LNCAP (cell line): ENCODE results near the gene NFKBIA.

Experiments
- TF ChIP-seq, protein P1 (sequence below): fragments of 450-650 bp; IDR thresholded peaks from 2 replicates; pipeline ENCODE4 v1.5.1; 2017; ENCODE audit warnings: mild to moderate bottlenecking

Gene NFKBIA, protein sequence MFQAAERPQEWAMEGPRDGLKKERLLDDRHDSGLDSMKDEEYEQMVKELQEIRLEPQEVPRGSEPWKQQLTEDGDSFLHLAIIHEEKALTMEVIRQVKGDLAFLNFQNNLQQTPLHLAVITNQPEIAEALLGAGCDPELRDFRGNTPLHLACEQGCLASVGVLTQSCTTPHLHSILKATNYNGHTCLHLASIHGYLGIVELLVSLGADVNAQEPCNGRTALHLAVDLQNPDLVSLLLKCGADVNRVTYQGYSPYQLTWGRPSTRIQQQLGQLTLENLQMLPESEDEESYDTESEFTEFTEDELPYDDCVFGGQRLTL

DNA sequence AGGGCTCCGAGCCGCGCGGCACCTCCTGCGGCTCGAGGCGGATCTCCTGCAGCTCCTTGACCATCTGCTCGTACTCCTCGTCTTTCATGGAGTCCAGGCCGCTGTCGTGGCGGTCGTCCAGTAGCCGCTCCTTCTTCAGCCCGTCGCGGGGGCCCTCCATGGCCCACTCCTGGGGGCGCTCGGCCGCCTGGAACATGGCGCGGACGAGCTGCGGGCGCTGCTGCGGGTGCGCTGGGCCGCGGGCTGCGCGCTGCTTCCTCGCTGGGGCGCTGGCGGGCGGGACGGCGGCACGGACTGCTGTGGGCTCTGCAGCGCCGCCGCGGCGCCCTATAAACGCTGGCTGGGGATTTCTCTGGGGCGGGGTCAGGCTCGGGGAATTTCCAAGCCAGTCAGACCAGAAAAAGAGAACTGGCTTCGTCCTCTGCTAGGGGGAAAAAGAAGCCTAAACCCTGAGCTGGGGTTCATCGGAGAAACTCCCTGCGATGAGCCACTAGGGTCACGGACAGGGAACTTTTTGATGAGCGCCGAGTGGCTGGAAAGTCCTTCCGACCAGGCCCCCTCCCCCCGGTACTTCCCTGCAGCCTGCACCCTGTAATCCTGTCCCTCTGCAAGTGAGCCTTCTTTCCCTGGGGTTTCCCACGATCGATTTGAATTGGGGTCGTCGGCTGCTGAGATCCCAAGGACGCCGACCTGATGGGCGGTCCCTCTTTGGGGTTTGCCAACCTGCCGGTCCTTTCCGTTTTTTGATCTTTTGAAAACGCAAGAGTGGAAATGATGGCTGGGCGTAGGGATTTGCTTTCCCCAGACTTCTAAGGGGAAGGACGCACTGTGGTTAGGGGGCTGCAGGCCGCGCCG lies at the start of gene NFKBIA:
Gene NFKBIA, minus strand, starts transcription at position 301 of the 855 bp plus-strand sequence. Its CDS starts 105 bp downstream, at position 196.
- TF ChIP-seq, protein P1, sequence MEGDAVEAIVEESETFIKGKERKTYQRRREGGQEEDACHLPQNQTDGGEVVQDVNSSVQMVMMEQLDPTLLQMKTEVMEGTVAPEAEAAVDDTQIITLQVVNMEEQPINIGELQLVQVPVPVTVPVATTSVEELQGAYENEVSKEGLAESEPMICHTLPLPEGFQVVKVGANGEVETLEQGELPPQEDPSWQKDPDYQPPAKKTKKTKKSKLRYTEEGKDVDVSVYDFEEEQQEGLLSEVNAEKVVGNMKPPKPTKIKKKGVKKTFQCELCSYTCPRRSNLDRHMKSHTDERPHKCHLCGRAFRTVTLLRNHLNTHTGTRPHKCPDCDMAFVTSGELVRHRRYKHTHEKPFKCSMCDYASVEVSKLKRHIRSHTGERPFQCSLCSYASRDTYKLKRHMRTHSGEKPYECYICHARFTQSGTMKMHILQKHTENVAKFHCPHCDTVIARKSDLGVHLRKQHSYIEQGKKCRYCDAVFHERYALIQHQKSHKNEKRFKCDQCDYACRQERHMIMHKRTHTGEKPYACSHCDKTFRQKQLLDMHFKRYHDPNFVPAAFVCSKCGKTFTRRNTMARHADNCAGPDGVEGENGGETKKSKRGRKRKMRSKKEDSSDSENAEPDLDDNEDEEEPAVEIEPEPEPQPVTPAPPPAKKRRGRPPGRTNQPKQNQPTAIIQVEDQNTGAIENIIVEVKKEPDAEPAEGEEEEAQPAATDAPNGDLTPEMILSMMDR: peak; percentile 59

DNA sequence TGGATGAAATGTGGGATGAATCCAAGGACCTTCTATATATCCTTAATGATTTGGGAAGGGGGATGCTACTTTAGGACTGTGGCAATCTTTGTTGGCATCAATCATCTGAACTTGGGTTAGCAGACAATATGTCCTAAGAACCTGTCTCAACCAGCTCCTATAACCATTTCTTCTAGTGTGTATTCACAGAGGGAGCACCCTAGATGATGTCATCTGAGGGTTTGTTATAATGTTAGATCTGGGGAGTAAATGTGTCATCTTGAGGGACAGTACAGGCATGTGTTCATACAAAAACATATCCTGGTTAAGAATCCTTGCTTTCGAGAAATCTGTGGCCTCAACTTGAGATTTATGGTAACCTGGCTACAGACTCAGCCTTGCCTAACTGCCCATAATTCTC lies 41.9 kb upstream of the NFKBIA start:
- TF ChIP-seq, protein P1: no peak

DNA sequence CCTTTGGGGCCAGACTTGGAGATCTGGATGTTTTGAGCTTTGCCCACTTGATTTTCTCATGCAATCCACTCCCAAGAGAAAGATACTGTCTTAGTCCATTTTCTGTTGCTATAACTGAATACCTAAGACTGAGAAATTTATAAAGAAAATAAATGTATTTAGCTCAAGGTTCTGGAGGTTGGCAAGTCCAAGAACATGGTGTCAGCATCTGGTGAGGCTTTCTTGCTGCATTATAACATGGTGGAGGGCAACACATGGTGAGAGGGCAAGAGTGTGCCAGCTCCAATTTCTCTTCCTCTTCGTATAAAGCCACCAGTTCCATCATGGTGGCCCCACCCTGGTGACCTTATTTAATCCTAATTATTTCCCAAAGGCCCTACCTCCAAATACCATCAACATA lies 39.6 kb upstream of the NFKBIA start:
- TF ChIP-seq, protein P1: no peak

DNA sequence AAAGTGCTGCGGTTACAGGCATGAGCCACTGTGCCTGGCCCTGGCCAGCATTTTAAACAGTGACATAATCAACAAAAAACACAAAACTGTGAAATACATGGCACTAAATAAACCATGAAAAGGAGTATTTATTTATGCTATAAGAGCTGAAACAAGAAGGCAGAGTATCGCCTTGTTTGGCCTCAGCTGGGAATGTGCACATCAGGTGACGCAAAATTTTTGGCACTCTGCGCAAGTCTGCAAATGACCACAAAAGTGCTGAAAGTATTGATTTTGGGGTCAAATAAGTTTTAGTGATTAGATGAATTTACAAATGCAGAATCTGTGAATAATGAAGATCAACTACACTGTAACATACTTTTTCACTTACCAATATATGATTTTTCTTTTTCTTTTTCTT lies 36.6 kb upstream of the NFKBIA start:
- TF ChIP-seq, protein P1: no peak

DNA sequence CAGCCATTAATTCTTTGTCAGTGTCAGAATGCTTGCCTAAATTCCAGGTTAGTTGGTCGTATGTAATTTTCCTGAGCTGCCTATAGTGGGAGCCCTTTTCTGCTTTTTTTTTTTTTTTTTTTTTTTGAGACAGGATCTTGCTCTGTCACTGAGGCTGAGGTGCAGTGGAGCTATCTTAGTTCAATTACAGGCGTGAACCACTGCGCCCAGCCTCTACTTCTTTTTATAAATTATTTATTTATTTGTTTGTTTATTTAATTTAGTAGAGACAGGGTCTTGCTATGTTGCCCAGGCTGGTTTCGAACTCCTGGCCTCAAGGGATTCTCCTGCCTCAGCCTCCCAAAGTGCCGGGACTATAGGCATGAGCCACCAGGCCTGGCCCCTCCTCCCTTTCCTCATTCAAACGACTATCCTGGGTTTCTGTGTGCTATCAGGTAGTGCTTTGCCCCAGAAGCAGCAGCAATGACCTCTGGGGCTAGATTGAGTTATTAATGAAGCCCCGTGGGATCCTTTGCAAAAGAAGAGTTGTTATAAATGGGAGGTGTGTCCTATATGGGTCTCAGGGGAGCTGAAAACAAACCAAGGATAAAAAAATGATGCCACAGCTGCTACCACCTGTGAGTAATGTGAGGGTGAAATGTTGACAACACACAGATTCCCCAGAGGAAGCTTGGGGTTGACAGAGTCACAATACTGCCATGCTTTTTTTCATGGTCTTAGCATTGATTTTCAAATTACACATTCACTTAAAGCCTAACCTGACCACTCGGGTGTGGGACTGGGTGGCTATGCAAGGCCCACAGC lies 34.6 kb upstream of the NFKBIA start:
- TF ChIP-seq, protein P1: peak; percentile 61

DNA sequence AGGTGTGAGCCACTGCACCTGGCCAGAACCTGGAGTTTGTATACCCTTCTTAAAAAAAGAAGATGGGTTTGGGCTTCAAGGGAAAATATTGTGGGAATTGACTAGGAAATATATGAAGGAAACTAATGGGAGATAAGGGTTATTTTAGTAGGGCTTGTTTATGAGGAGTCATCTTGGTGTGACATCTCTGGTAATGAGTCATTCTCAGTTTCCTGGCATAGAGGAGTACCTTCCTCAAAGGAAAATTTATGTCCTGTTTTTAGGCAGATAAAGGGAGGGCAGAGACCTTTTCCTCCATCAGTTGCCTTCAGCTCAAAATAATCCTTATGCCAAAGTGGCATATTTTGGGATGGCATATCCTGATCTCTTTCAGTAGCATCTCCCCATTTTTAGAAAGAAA lies 30.6 kb upstream of the NFKBIA start:
- TF ChIP-seq, protein P1: no peak

DNA sequence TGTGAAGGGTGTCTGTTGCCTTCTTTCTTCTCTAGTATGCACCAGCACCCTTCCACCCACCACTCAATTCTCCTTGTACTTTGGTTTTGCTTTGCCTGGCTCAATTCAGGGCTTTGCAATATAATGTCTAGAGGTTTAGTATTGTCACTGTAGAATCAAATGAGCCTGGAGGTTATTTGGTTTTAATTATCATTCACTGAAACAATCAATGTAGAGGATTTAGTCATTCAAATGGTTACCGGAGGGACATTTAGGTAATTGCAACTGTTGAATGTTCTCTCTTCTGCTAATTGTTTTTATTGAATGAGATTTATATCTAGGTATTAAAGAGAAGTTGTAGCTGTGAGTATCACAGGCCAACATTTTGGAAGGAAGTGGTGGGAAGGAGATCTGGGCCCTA lies 29.3 kb upstream of the NFKBIA start:
- TF ChIP-seq, protein P1: no peak
